ENCODE results near the gene FOXP1. TPM values are rescaled to one million over a fixed set of nuclear protein-coding genes. Genes with fewer than 3 reads are reported as not detected.

FOXP1 gene
- total and polyA plus RNA-seq, 9 of the 15 experiments (the other 6 are each of a cell fraction or from before 2014, with no cell fraction given), result 7.7 to 34.5 (median 13.7) TPM

DNA sequence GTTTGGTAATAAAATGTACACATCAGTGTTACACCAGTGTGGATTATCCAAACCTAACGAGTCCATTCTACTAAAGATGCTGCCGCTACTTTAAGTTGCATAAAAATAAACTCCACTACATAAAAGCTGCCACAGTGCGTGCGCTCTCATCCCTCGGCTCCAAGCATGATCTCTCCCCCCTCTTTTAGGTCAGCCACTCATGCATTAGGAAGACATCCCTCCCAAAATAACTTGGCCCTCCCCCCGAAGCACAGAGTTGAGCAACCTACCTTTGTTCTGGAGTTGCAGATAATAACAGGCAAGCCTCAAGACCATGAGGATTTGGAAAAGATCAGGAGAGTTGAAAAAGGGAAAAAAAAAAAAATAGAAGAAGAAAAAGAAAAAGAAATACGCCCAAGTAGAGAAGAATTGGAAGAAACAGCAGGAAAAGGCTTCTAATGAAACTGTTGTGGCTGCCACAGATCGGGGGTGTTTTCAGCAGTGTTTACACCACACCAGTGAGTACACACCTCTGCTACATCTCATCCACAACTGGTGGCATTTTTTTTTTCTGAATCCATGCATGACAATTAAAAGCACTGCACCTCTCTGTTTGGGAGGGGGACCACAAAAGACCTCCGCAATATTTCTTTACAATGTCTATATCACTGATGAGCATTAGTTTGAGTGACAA lies 339.2 kb downstream of the FOXP1 start (continued):
- TF ChIP-seq MTA1 (IDR thresholded peaks at IDR 0.05; ENCODE audit: borderline replicate concordance) (no peak), CBFA2T3 (IDR thresholded peaks at IDR 0.05) (peak; percentile 33; the same call in 1 of the 2 replicates), FOXJ2 (tag; IDR thresholded peaks at IDR 0.05) (peak; percentile 47; the same call in 1 of the 2 replicates)
- TF ChIP-seq, protein P1, sequence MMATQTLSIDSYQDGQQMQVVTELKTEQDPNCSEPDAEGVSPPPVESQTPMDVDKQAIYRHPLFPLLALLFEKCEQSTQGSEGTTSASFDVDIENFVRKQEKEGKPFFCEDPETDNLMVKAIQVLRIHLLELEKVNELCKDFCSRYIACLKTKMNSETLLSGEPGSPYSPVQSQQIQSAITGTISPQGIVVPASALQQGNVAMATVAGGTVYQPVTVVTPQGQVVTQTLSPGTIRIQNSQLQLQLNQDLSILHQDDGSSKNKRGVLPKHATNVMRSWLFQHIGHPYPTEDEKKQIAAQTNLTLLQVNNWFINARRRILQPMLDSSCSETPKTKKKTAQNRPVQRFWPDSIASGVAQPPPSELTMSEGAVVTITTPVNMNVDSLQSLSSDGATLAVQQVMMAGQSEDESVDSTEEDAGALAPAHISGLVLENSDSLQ (IDR thresholded peaks at IDR 0.05), result 0 out of 2 replicates have a peak, but pooled peaks have one; percentile 20
- TF ChIP-seq, protein P2, sequence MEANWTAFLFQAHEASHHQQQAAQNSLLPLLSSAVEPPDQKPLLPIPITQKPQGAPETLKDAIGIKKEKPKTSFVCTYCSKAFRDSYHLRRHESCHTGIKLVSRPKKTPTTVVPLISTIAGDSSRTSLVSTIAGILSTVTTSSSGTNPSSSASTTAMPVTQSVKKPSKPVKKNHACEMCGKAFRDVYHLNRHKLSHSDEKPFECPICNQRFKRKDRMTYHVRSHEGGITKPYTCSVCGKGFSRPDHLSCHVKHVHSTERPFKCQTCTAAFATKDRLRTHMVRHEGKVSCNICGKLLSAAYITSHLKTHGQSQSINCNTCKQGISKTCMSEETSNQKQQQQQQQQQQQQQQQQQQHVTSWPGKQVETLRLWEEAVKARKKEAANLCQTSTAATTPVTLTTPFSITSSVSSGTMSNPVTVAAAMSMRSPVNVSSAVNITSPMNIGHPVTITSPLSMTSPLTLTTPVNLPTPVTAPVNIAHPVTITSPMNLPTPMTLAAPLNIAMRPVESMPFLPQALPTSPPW (CRISPR knock-in tag; IDR thresholded peaks at IDR 0.05), result peak; percentile 69

DNA sequence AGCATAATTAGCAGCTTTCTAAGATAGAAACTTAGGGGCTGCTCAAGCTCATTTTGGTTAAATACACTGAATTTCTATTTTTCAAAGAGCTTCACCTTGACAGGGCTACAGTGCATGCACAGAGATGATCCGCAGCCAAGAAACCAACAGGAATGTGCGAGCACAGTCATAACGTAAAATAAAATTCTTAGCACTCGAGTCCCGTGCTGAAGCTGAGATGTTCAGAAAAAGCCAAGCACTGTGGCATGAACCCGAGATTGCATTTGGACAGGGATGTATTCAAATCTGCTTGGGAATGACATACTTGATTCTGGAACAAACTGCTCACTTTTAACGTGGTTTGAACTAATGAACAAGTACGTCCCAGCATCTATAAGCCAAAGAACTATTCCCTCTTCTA lies 340.3 kb downstream of the FOXP1 start:
- peaks cover 7 to 19% of the 10 kb centered on the region in 2 experiments; a peak in 3 of 5 replicates for H3K4me1 ChIP-seq (replicated peaks in 1 of 2; ENCODE audit: control insufficient read depth in 2 of 2, insufficient read depth in 2 of 2, low read length in 2 of 2)
- H3K79me2 ChIP-seq (ENCODE audit: control insufficient read depth, insufficient read depth, low read length), result no peaks in the 10 kb centered on the region
- H4K20me1 ChIP-seq (replicated peaks; ENCODE audit: control insufficient read depth, insufficient read depth, low read length), result no peaks in the 10 kb centered on the region

More for the DNA sequence above, 340.3 kb downstream of the FOXP1 start:
- Histone ChIP-seq H3K36me3 (ENCODE audit: control insufficient read depth, insufficient read depth, low read length) (no peaks in the 10 kb centered on the region), H3K4me2 (ENCODE audit: insufficient read depth, low read length) (no peak overlapping the region), H3K9ac (ENCODE audit: insufficient read depth in 1 of 2, low read depth in 2 of 2, low read length in 2 of 2) (no peak overlapping the region), H3K27ac (ENCODE audit: extremely low read depth, low read depth, low read length) (no peak overlapping the region), H3K4me3 (no peak overlapping the region), H3K27me3 (ENCODE audit: control insufficient read depth in 2 of 2, insufficient read depth in 2 of 2, low read length in 2 of 2) (no peaks in the 10 kb centered on the region), H2AFZ (ENCODE audit: low read depth, low read length) (no peak overlapping the region), H3K9me3 (replicated peaks; ENCODE audit: control insufficient read depth, insufficient read depth, low read depth, low read length) (no peaks in the 10 kb centered on the region), H3K9me1 (ENCODE audit: control insufficient read depth, insufficient read depth, low read length) (no peaks in the 10 kb centered on the region)
- ATAC-seq (no peak), FAIRE-seq (no peak), DNase-seq (ENCODE audit: extremely low read depth in 1 of 4, low spot score in 3 of 4) (no peak)
- TF ChIP-seq ZNF707 (CRISPR knock-in tag; conservative IDR thresholded peaks at IDR 0.05) (no peak), TEAD4 (IDR thresholded peaks at IDR 0.05; ENCODE audit: low read length) (no peak), TEAD4 (CRISPR knock-in tag; IDR thresholded peaks at IDR 0.05; ENCODE audit: borderline replicate concordance) (no peak), ZNF644 (tag; IDR thresholded peaks at IDR 0.05; ENCODE audit: low read depth) (no peak), NBN (IDR thresholded peaks at IDR 0.05; ENCODE audit: low read depth) (no peak), YBX1 (IDR thresholded peaks at IDR 0.05) (no peak), ZNF133 (CRISPR knock-in tag; IDR thresholded peaks at IDR 0.05) (no peak), ARID1B (IDR thresholded peaks at IDR 0.05) (no peak), ZNF224 (CRISPR knock-in tag; IDR thresholded peaks at IDR 0.05) (no peak)
- TF ChIP-seq, protein P3, sequence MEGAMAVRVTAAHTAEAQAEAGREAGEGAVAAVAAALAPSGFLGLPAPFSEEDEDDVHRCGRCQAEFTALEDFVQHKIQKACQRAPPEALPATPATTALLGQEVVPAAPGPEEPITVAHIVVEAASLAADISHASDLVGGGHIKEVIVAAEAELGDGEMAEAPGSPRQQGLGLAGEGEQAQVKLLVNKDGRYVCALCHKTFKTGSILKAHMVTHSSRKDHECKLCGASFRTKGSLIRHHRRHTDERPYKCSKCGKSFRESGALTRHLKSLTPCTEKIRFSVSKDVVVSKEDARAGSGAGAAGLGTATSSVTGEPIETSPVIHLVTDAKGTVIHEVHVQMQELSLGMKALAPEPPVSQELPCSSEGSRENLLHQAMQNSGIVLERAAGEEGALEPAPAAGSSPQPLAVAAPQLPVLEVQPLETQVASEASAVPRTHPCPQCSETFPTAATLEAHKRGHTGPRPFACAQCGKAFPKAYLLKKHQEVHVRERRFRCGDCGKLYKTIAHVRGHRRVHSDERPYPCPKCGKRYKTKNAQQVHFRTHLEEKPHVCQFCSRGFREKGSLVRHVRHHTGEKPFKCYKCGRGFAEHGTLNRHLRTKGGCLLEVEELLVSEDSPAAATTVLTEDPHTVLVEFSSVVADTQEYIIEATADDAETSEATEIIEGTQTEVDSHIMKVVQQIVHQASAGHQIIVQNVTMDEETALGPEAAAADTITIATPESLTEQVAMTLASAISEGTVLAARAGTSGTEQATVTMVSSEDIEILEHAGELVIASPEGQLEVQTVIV (CRISPR knock-in tag; IDR thresholded peaks at IDR 0.05; ENCODE audit: borderline replicate concordance), result no peak
- POLR2A ChIA-PET, result interaction anchor here (0.6 kb wide), 1 partner anchor 16 kb away, joined by 3 read pairs; no protein-coding TSS in a partner anchor
- WGBS (ENCODE audit: insufficient coverage, low coverage, missing lambda C conversion rate), result 75% methylated on average over 8 of the region's 8 CpGs
- intact Hi-C loops (cut with micrococcal nuclease), result loop anchor here (10.0 kb wide), 1 partner anchor 152 kb away; no protein-coding TSS in a partner anchor
- in situ Hi-C loops (cut with MboI), result no loop called here
- CTCF ChIA-PET (ENCODE audit: low intra/inter-chr PET ratio), result no interaction called here
- BruUV-seq (replicated peaks), result no TSS peak
